IMR-90 (cell line): ENCODE measurements around the gene HMCES. TPM values are rescaled to one million over a fixed set of nuclear protein-coding genes. Genes with fewer than 3 reads are reported as not detected.

Source experiments
- ATAC-seq: fragments of 200-7000 bp; cut with Tn5 transposase; 2 replicates; pipeline ENCODE4 v1.9.1; 2020; ENCODE audit warnings: low read depth, mild to moderate bottlenecking, moderate library complexity
- BruUV-seq: library from RNA; stranded (reverse); fragments of 400-500 nt; replicated peaks from 2 replicates; lab custom pipeline; 2021; lab: Mats Ljungman, UMichigan
- CTCF ChIA-PET: fragments of 300-600 bp; formaldehyde crosslinking; extraction: SDS; loops from one replicate; lab custom pipeline; 2021; ENCODE audit warnings: antibody characterized with exemption; lab: Yijun Ruan, JAX
- POLR2A ChIA-PET: fragments of 300-600 bp; sonication (Branson Sonifier 250); formaldehyde crosslinking; loops from one replicate; lab custom pipeline; 2022; ENCODE audit warnings: antibody characterized with exemption; ENCODE audit not compliant: unreplicated experiment; lab: Charles Lee
- DNase-seq: peaks from one replicate; pipeline ENCODE4 v3.0.0; 2013
- H2AFZ ChIP-seq: replicated peaks from 2 replicates; pipeline ENCODE3; 2013; ENCODE audit warnings: low read length, mild to moderate bottlenecking; ENCODE audit not compliant: poor library complexity
- H2AK5ac ChIP-seq: 2 replicates; pipeline ENCODE4 v1.6.1; 2013; ENCODE audit warnings: low read depth, low read length, inconsistent platforms
- H2AK9ac ChIP-seq: replicated peaks from 2 replicates; pipeline ENCODE3; 2013; ENCODE audit warnings: mild to moderate bottlenecking, low read depth, low read length, moderate library complexity; ENCODE audit not compliant: poor library complexity
- H2BK120ac ChIP-seq: 2 replicates; pipeline ENCODE4 v1.6.1; 2013; ENCODE audit warnings: low read depth, low read length, inconsistent platforms
- H2BK15ac ChIP-seq: 3 replicates; pipeline ENCODE4 v1.6.1; 2013; ENCODE audit warnings: low read depth, low read length, inconsistent platforms
- H2BK20ac ChIP-seq: 2 replicates; pipeline ENCODE4 v1.6.1; 2013; ENCODE audit warnings: low read depth, mild to moderate bottlenecking, inconsistent platforms, low read length, moderate library complexity
- H2BK5ac ChIP-seq: 2 replicates; pipeline ENCODE4 v1.6.1; 2013; ENCODE audit warnings: mild to moderate bottlenecking, low read depth, low read length, inconsistent platforms; ENCODE audit not compliant: poor library complexity, severe bottlenecking
- H3K14ac ChIP-seq: replicated peaks from 2 replicates; pipeline ENCODE4 v1.6.1; 2013; ENCODE audit warnings: low read depth, low read length, inconsistent platforms
- H3K18ac ChIP-seq: 2 replicates; pipeline ENCODE4 v1.6.1; 2013; ENCODE audit warnings: low read depth, low read length, control low read depth
- H3K23ac ChIP-seq: 2 replicates; pipeline ENCODE4 v1.6.1; 2013; ENCODE audit warnings: low read depth, low read length, inconsistent platforms
- H3K27ac ChIP-seq: 2 replicates; pipeline ENCODE4 v1.5.1; 2013; ENCODE audit warnings: mild to moderate bottlenecking, control low read depth, low read length; ENCODE audit not compliant: insufficient read depth
- H3K27me3 ChIP-seq: 2 replicates; pipeline ENCODE4 v1.6.1; 2013; ENCODE audit warnings: low read length; ENCODE audit not compliant: control insufficient read depth, insufficient read depth
- H3K36me3 ChIP-seq: 2 replicates; pipeline ENCODE4 v1.6.1; 2013; ENCODE audit warnings: low read length, mixed read lengths; ENCODE audit not compliant: control insufficient read depth, insufficient read depth
- H3K4ac ChIP-seq: 2 replicates; pipeline ENCODE4 v1.6.1; 2013; ENCODE audit warnings: low read depth, low read length, inconsistent platforms
- H3K4me1 ChIP-seq: 2 replicates; pipeline ENCODE4 v1.6.1; 2013; ENCODE audit warnings: low read length, mixed read lengths; ENCODE audit not compliant: control insufficient read depth, insufficient read depth
- H3K4me2 ChIP-seq: 2 replicates; pipeline ENCODE4 v1.6.1; 2013; ENCODE audit warnings: low read depth, mild to moderate bottlenecking, control low read depth, low read length, moderate library complexity
- H3K4me3 ChIP-seq: 2 replicates; pipeline ENCODE4 v1.5.1; 2013; ENCODE audit warnings: low read depth, mild to moderate bottlenecking, control low read depth, low read length, moderate library complexity; ENCODE audit not compliant: insufficient read depth
- H3K56ac ChIP-seq: 2 replicates; pipeline ENCODE4 v1.6.1; 2013; ENCODE audit warnings: low read length, inconsistent platforms; ENCODE audit not compliant: insufficient read depth; ENCODE audit errors: extremely low read depth
- H3K79me1 ChIP-seq, 2 experiments: 2 replicates each; pipeline ENCODE4 v1.6.1; 2013; ENCODE audit warnings: low read length in 2 of 2, inconsistent platforms in 1 of 2, low read depth in 1 of 2
- H3K9ac ChIP-seq: 2 replicates; pipeline ENCODE4 v1.6.1; 2013; ENCODE audit warnings: low read depth, low read length, control low read depth
- H3K9me1 ChIP-seq: 2 replicates; pipeline ENCODE4 v1.6.1; 2013; ENCODE audit warnings: low read length, inconsistent platforms; ENCODE audit not compliant: insufficient read depth
- H3K9me3 ChIP-seq: 2 replicates; pipeline ENCODE4 v1.6.1; 2013; ENCODE audit warnings: low read length; ENCODE audit not compliant: control insufficient read depth, insufficient read depth
- H4K20me1 ChIP-seq: 2 replicates; pipeline ENCODE4 v1.6.1; 2013; ENCODE audit warnings: low read length, inconsistent platforms; ENCODE audit not compliant: insufficient read depth
- H4K5ac ChIP-seq: 2 replicates; pipeline ENCODE4 v1.6.1; 2013; ENCODE audit warnings: mild to moderate bottlenecking, low read depth, low read length, control low read depth
- H4K8ac ChIP-seq, 2 experiments: 2 replicates each; pipeline ENCODE4 v1.6.1; 2013; ENCODE audit warnings: low read depth in 2 of 2, low read length in 2 of 2, control low read depth in 1 of 2, inconsistent platforms in 1 of 2
- H4K91ac ChIP-seq: 2 replicates; pipeline ENCODE4 v1.6.1; 2013; ENCODE audit warnings: low read depth, low read length, inconsistent platforms; ENCODE audit not compliant: insufficient read depth
- BHLHE40 ChIP-seq: fragments of 150-350 bp; IDR thresholded peaks from 2 replicates; pipeline ENCODE4 v1.6.1; 2016; ENCODE audit warnings: mild to moderate bottlenecking, low read depth, low read length
- CEBPB ChIP-seq: IDR thresholded peaks from 2 replicates; pipeline ENCODE4 v1.6.1; 2012; ENCODE audit warnings: low read depth, low read length, improper control_type of control experiment
- ELK1 ChIP-seq: fragments of 150-350 bp; IDR thresholded peaks from 2 replicates; pipeline ENCODE4 v1.6.1; 2016; ENCODE audit warnings: low read depth, mild to moderate bottlenecking, low read length, moderate library complexity, borderline replicate concordance
- FOS ChIP-seq: fragments of 150-350 bp; IDR thresholded peaks from 2 replicates; pipeline ENCODE4 v1.6.1; 2016; ENCODE audit warnings: low read depth, low read length
- MAZ ChIP-seq: IDR thresholded peaks from 2 replicates; pipeline ENCODE4 v1.6.1; 2012; ENCODE audit warnings: low read depth, mild to moderate bottlenecking, low read length, improper control_type of control experiment, moderate library complexity, borderline replicate concordance
- NFE2L2 ChIP-seq: fragments of 150-350 bp; IDR thresholded peaks from 2 replicates; pipeline ENCODE4 v1.6.1; 2016; ENCODE audit warnings: low read depth, mild to moderate bottlenecking, low read length
- POLR2A ChIP-seq: IDR thresholded peaks from 2 replicates; pipeline ENCODE4 v1.6.1; 2012; ENCODE audit warnings: mild to moderate bottlenecking, low read depth, low read length
- RCOR1 ChIP-seq: IDR thresholded peaks from 2 replicates; pipeline ENCODE4 v1.6.1; 2012; ENCODE audit warnings: mild to moderate bottlenecking, low read length, improper control_type of control experiment; ENCODE audit not compliant: insufficient replicate concordance
- WGBS, 2 experiments: methylation state at CpG; one replicate each; pipeline versions ENCODE4 v1.1.5 to v1.1.7; 2013; ENCODE audit warnings: missing lambda C conversion rate in 2 of 2; ENCODE audit not compliant: insufficient read length in 1 of 2; ENCODE audit errors: extremely low coverage in 2 of 2; 5-methylcytosine and 5-hydroxymethylcytosine counted together
- dilution Hi-C: fragments of 300-500 bp; cut with HindIII; formaldehyde crosslinking; loops from one replicate; pipeline ENCODE4 v1.14.3; 2018; ENCODE audit warnings: low sequenced_read_pairs; ENCODE audit not compliant: unreplicated experiment
- in situ Hi-C: fragments of 300-500 bp; cut with MboI; formaldehyde crosslinking; loops from 3 replicates; pipeline ENCODE4 v1.14.3; 2019; ENCODE audit warnings: low sequenced_read_pairs, inconsistent platforms, mixed read lengths
- intact Hi-C: fragments of 100-400 bp; cut with micrococcal nuclease; formaldehyde crosslinking; loops from 2 replicates; pipeline ENCODE4 v1.10.0; 2022
- polyA plus RNA-seq, 3 experiments: library from polyadenylated mRNA; depleted of rRNA; stranded (reverse); fragments of >200 nt; gene quantifications; 2 replicates each; pipeline ENCODE4 v1.2.3, GENCODE V29; 2012; ENCODE audit warnings: low replicate concordance in 1 of 3
- total RNA-seq: library from RNA; depleted of rRNA; stranded (reverse); fragments of >200 nt; gene quantifications from 2 replicates; pipeline ENCODE4 v1.2.3, GENCODE V29; 2012

Gene HMCES
- total and polyA plus RNA-seq, 2 of the 4 experiments (the other 2 are of a cell fraction) = 26.0 to 30.5 TPM

- Histone ChIP-seq H3K4me3 (no peak overlapping the region), H3K9me3 (no peaks in the 10 kb centered on the region), H3K9me1 (no peaks in the 10 kb centered on the region), H4K91ac (no peak overlapping the region), H2BK120ac (no peak overlapping the region), H2BK15ac (no peak overlapping the region), H3K27ac (no peak overlapping the region), H4K20me1 (no peaks in the 10 kb centered on the region), H3K4me2 (no peak overlapping the region), H2AFZ (no peak overlapping the region), H3K18ac (no peak overlapping the region), H2AK5ac (no peak overlapping the region), H3K79me1 (no peaks in the 10 kb centered on the region), H3K27me3 (peaks cover 24% of the 10 kb centered on the region), H3K4me1 (peaks cover 6% of the 10 kb centered on the region), H3K9ac (no peak overlapping the region), H3K4ac (no peak overlapping the region), H2BK20ac (no peak overlapping the region), H4K8ac (no peak overlapping the region), H3K14ac (no peak overlapping the region), H3K56ac (no peak overlapping the region), H2BK5ac (no peak overlapping the region), H3K23ac (no peak overlapping the region), H4K5ac (no peak overlapping the region), H2AK9ac (no peak overlapping the region), H3K36me3 (no peaks in the 10 kb centered on the region)
- WGBS, 2 experiments = 53% methylated on average over 8 of the region's 12 CpGs; no CpG with 5 or more reads in 1 of the 2 experiments
- no peak for TF ChIP-seq NFE2L2
- no peak for TF ChIP-seq CEBPB
- no peak for TF ChIP-seq FOS
- TF ChIP-seq BHLHE40 = no peak
- TF ChIP-seq RCOR1 = no peak
- TF ChIP-seq ELK1 = no peak
- TF ChIP-seq MAZ = no peak
- TF ChIP-seq POLR2A = no peak
- in situ Hi-C loops = no loop called here
- no TSS peak for BruUV-seq
- DNase-seq = no peak
- ChIA-PET CTCF (no interaction called here), POLR2A (no interaction called here)
- intact Hi-C loops = no loop called here
- dilution Hi-C loops = no loop called here
- ATAC-seq = no peak
Measured at GRCh38 chr3:129346695-129347457, 68.2 kb downstream of the HMCES start.
